Hepatocyte (in vitro differentiated cells): ENCODE data around the gene VPS72. TPM values are rescaled to one million over a fixed set of nuclear protein-coding genes. Genes with fewer than 3 reads are reported as not detected.
"Not testable (repeated sequence)": the region's sequence is repeated elsewhere in the genome, so short reads cannot be mapped to it uniquely, and the experiment has no call there.

Experiments
- DNase-seq: peaks from one replicate; pipeline ENCODE4 v3.0.0-alpha.2; 2016; ENCODE audit warnings: low spot score
- H2AFZ ChIP-seq: fragments of 200-600 bp; sonication (generic); 2 replicates; pipeline ENCODE4 v1.6.0; 2016; ENCODE audit warnings: antibody characterized with exemption, mild to moderate bottlenecking
- H3K27ac ChIP-seq: fragments of 200-600 bp; sonication (generic); 2 replicates; pipeline ENCODE4 v1.5.1; 2016; ENCODE audit warnings: mild to moderate bottlenecking
- H3K27me3 ChIP-seq: fragments of 200-600 bp; sonication (generic); 2 replicates; pipeline ENCODE4 v1.6.1; 2016
- H3K36me3 ChIP-seq: fragments of 200-600 bp; sonication (generic); replicated peaks from 2 replicates; pipeline ENCODE4 v1.5.1; 2016; ENCODE audit warnings: low read depth; ENCODE audit not compliant: insufficient read depth
- H3K4me1 ChIP-seq: fragments of 200-600 bp; sonication (generic); 2 replicates; pipeline ENCODE4 v1.5.1; 2016; ENCODE audit warnings: mild to moderate bottlenecking, moderate library complexity; ENCODE audit not compliant: insufficient read depth
- H3K4me2 ChIP-seq: fragments of 200-600 bp; sonication (generic); 2 replicates; pipeline ENCODE4 v1.6.0; 2016
- H3K4me3 ChIP-seq: fragments of 200-600 bp; sonication (generic); 2 replicates; pipeline ENCODE4 v1.5.1; 2016; ENCODE audit warnings: mild to moderate bottlenecking
- H3K79me2 ChIP-seq: fragments of 200-600 bp; sonication (generic); 2 replicates; pipeline ENCODE4 v1.6.0; 2017; ENCODE audit warnings: mild to moderate bottlenecking
- H3K9me2 ChIP-seq: fragments of 200-600 bp; sonication (generic); replicated peaks from 2 replicates; pipeline ENCODE4 v1.6.0; 2017; ENCODE audit warnings: mild to moderate bottlenecking; ENCODE audit not compliant: insufficient read depth
- H3K9me3 ChIP-seq: fragments of 200-600 bp; sonication (generic); 2 replicates; pipeline ENCODE4 v1.5.1; 2016; ENCODE audit warnings: low read depth, mild to moderate bottlenecking
- H4K20me1 ChIP-seq: fragments of 200-600 bp; sonication (generic); 2 replicates; pipeline ENCODE4 v1.6.0; 2016; ENCODE audit warnings: mild to moderate bottlenecking; ENCODE audit not compliant: insufficient read depth, poor library complexity, severe bottlenecking
- EZH2 ChIP-seq: fragments of 200-600 bp; sonication (generic); IDR thresholded peaks from 2 replicates; pipeline ENCODE4 v1.6.1; 2016; ENCODE audit warnings: antibody characterized with exemption, mild to moderate bottlenecking, borderline replicate concordance
- EZH2phosphoT487 ChIP-seq: fragments of 200-600 bp; sonication (generic); IDR thresholded peaks from one replicate; pipeline ENCODE4 v1.6.1; 2018; ENCODE audit warnings: antibody characterized with exemption, mild to moderate bottlenecking, low read depth, moderate library complexity; ENCODE audit not compliant: unreplicated experiment, severe bottlenecking
- WGBS: methylation state at CpG from one replicate; pipeline ENCODE4 v1.1.6; 2016; ENCODE audit warnings: low lambda C conversion rate; ENCODE audit errors: missing lambda C conversion rate; 5-methylcytosine and 5-hydroxymethylcytosine counted together
- polyA plus RNA-seq: library from polyadenylated mRNA; unstranded; fragments of >200 nt; fragmentation: Nextera tagmentation; extraction: Ambion mirVana; gene quantifications from 2 replicates; pipeline ENCODE4 v1.2.1, GENCODE V29; 2016
- total RNA-seq: library from RNA; depleted of rRNA; stranded (reverse); fragments of >200 nt; gene quantifications from 2 replicates; pipeline ENCODE4 v1.2.3, GENCODE V29; 2014
- TF ChIP-seq, protein P1 (sequence below): fragments of 200-600 bp; sonication (generic); IDR thresholded peaks from 2 replicates; pipeline ENCODE4 v1.5.1; 2016; ENCODE audit warnings: antibody characterized with exemption, mild to moderate bottlenecking; ENCODE audit not compliant: poor library complexity

The VPS72 gene
- total and polyA plus RNA-seq, 2 experiments from 2014 or later, result 48.1 to 52.2 TPM

DNA sequence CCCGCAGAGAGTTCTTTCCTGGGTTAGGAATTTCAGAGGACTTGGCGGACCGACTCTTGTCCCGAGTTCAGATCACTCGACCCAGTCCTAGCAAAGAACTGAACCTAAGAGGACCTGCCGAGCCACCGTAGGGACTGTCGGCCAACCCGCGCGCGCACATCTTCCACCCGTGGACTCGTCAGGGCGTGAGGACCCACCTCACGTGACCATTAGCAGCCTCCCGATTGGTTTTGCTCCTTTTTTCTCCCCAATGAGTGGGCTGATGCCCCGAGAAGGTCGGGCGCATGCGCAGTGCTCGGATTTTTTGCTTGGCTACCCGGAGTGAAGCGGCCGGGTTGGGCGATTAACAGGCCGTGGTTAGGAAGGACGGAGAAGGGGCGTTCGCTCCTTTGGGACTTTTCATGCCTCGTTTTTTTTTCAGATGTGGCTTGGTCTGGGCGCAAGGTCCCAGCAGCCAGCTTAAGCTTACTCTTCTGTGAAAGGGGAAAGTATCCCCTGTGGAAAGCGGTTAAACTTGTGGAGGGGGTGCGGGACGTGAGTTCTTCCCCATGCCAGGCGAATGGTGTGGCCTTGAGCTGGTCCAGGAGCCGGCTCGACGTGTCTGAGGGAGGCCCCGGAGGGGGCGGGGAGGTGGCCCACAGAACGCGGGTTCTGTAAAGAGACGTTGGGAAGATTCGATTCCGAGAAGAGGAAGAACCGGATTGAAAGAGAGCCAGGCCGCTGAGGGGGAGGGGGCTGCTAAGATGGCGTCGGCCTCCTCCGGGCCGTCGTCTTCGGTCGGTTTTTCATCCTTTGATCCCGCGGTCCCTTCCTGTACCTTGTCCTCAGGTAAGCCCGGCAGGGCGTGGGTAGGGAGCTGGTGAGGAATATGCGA lies 8.5 kb upstream of the VPS72 start, which contains the start of gene PIP5K1A:
Gene PIP5K1A (plus strand): TSS at position 299 of the 874 bp plus-strand sequence. CDS start 445 bp downstream, at position 744.
- H3K4me3 ChIP-seq, result peak within 1 kb of the TSS; percentile 85
- 1% methylated on average over 59 of the region's 60 CpGs for WGBS
- H3K79me2 ChIP-seq, result peaks cover 47% of the 10 kb centered on the region
- H3K4me1 ChIP-seq, result peaks cover 13% of the 10 kb centered on the region
- H2AFZ ChIP-seq, result peak within 1 kb of the TSS; percentile 51
- H3K27ac ChIP-seq, result peak within 1 kb of the TSS; percentile 97
- no peaks in the 10 kb centered on the region for H3K9me2 ChIP-seq
- no peaks in the 10 kb centered on the region for H3K36me3 ChIP-seq
- H3K9me3 ChIP-seq, result no peaks in the 10 kb centered on the region
- H3K27me3 ChIP-seq, result no peaks in the 10 kb centered on the region
- peak within 1 kb of the TSS; percentile 87 for H3K4me2 ChIP-seq
- TF ChIP-seq, protein P1, sequence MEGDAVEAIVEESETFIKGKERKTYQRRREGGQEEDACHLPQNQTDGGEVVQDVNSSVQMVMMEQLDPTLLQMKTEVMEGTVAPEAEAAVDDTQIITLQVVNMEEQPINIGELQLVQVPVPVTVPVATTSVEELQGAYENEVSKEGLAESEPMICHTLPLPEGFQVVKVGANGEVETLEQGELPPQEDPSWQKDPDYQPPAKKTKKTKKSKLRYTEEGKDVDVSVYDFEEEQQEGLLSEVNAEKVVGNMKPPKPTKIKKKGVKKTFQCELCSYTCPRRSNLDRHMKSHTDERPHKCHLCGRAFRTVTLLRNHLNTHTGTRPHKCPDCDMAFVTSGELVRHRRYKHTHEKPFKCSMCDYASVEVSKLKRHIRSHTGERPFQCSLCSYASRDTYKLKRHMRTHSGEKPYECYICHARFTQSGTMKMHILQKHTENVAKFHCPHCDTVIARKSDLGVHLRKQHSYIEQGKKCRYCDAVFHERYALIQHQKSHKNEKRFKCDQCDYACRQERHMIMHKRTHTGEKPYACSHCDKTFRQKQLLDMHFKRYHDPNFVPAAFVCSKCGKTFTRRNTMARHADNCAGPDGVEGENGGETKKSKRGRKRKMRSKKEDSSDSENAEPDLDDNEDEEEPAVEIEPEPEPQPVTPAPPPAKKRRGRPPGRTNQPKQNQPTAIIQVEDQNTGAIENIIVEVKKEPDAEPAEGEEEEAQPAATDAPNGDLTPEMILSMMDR, result no peak
- TF ChIP-seq EZH2phosphoT487 (no peak), EZH2 (no peak)
- DNase-seq, result peak; percentile 99
- peaks cover 36% of the 10 kb centered on the region for H4K20me1 ChIP-seq

DNA sequence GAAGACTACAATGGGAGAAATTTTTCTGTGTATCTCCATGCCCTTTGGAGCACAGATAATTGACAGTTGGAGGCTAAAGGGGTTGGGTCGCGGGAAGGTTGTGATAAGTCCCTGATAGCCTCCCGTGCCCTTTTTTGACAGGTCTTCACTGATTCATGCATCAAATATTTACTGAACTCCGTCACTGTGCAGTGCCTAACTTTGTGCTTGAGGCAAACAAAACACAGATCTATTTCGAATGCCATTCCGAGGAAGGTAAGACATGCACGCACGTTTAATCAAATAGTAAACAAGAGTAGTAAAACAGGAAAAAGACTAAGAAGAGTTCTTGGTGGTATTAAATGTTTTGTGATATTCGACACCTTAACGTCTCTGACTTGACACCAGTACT lies 7.9 kb upstream of the VPS72 start:
- peak overlapping the region; percentile 51 for H2AFZ ChIP-seq
- TF ChIP-seq, protein P1, result no peak
- no peak for TF ChIP-seq EZH2
- no peak for TF ChIP-seq EZH2phosphoT487
- H3K4me2 ChIP-seq, result peak overlapping the region; percentile 73
- DNase-seq, result peak; percentile 58
- H3K9me2 ChIP-seq, result no peaks in the 10 kb centered on the region
- peaks cover 40% of the 10 kb centered on the region for H3K79me2 ChIP-seq
- peak overlapping the region; percentile 27 for H3K4me3 ChIP-seq
- H3K4me1 ChIP-seq, result peaks cover 13% of the 10 kb centered on the region
- WGBS, result 8% methylated on average over 10 of the region's 10 CpGs
- H3K9me3 ChIP-seq, result no peaks in the 10 kb centered on the region
- H3K36me3 ChIP-seq, result no peaks in the 10 kb centered on the region
- no peaks in the 10 kb centered on the region for H3K27me3 ChIP-seq
- H4K20me1 ChIP-seq, result peaks cover 31% of the 10 kb centered on the region
- peak overlapping the region; percentile 97 for H3K27ac ChIP-seq

DNA sequence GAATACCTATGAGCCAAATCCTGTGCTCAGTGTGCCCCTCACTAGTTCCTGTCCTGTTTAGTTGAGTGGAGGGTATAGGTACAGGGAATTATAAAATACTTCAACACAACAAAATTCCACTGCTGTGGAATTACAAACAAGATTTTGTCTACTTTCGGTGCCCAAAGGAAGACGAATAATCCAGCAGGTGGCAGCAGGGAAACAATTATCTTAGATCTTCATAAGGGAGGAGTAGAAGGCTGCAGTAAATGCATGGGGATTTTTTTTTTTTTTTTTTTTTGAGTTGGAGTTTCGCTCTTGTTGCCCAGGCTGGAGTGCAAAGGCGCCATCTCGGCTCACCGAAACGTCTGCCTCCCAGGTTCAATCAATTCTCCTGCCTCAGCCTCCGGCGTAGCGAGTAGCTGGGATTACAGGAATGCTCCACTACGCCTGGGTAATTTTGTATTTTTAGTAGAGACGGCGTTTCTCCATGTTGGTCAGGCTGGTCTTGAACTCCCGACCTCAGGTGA lies 6.3 kb upstream of the VPS72 start:
- Histone ChIP-seq H3K9me2 (no peaks in the 10 kb centered on the region), H3K9me3 (no peaks in the 10 kb centered on the region), H4K20me1 (peaks cover 18% of the 10 kb centered on the region), H3K79me2 (peaks cover 25% of the 10 kb centered on the region), H2AFZ (no peak overlapping the region), H3K27me3 (no peaks in the 10 kb centered on the region), H3K4me3 (no peak overlapping the region), H3K36me3 (no peaks in the 10 kb centered on the region), H3K4me2 (peak overlapping the region; percentile 24), H3K4me1 (peaks cover 11% of the 10 kb centered on the region), H3K27ac (peak overlapping the region; percentile 45)
- peak; percentile 86 for DNase-seq
- 56% methylated on average over 13 of the region's 14 CpGs for WGBS
- TF ChIP-seq, protein P1, result peak; percentile 68
- no peak for TF ChIP-seq EZH2
- no peak for TF ChIP-seq EZH2phosphoT487

DNA sequence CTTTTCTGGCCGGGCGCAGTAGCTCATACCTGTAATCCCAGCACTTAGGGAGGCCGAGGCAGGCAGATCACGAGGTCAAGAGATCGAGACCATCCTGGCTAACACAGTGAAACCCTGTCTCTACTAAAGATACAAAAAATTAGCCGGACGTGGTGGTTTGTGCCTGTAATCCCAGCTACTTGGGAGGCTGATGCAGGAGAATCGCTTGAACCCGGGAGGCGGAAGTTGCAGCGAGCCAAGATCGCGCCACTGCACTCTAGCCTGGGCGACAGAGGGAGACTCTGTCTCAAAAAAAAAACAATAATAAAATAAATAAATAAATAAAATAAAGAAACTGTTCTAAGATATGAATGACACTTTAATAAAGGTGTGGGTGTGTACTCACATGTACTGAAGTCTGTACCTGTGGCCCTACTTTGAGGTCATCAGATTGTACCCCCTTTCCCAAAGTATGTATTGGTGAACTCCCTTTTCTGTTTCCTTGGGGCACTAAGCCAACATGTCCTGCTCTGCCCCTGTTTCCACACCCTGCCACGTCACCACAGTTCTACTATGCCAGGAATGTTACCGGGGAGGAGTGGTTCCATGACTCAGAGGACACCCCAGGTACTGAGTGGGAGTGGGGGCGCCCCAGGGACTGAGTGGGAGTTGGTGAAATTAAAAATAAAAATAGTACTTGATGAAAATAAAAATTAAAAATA lies 5.0 kb upstream of the VPS72 start:
- Histone ChIP-seq H3K27ac (peak overlapping the region; percentile 39), H3K4me2 (peak overlapping the region; percentile 10), H3K79me2 (peaks cover 12% of the 10 kb centered on the region)
- peak; percentile 70 for DNase-seq
- not testable (repeated sequence) for H3K4me1 ChIP-seq, H3K27me3 ChIP-seq, H2AFZ ChIP-seq, H3K9me2 ChIP-seq, H3K36me3 ChIP-seq, H3K9me3 ChIP-seq, H4K20me1 ChIP-seq, H3K4me3 ChIP-seq
- WGBS, result 85% methylated on average over 17 of the region's 17 CpGs
